Smooth muscle cell (in vitro differentiated cells): Measurements from ENCODE around the gene PCDHA4. TPM values are rescaled to one million over a fixed set of nuclear protein-coding genes. Genes with fewer than 3 reads are reported as not detected.
A peak's percentile ranks its signal among the peaks of the same experiment; 100 is the strongest.
"Not testable (repeated sequence)": the region's sequence is repeated elsewhere in the genome, so short reads cannot be mapped to it uniquely, and the experiment has no call there.

ENCODE experiments used
- DNase-seq: peaks from one replicate; lab custom pipeline; 2025; ENCODE audit not compliant: unreplicated experiment; lab: John Stamatoyannopoulos, UW
- H2AFZ ChIP-seq: fragments of 200-600 bp; sonication (generic); 2 replicates; pipeline ENCODE4 v1.6.0; 2016; ENCODE audit warnings: antibody characterized with exemption, low read depth, mild to moderate bottlenecking
- H3F3A ChIP-seq: fragments of 200-600 bp; sonication (generic); 2 replicates; pipeline ENCODE4 v1.6.0; 2017; ENCODE audit warnings: antibody characterized with exemption, low read depth
- H3K27ac ChIP-seq: fragments of 200-600 bp; sonication (generic); 2 replicates; pipeline ENCODE4 v1.5.1; 2016; ENCODE audit warnings: low read depth, mild to moderate bottlenecking
- H3K27me3 ChIP-seq: fragments of 200-600 bp; sonication (generic); 2 replicates; pipeline ENCODE4 v1.6.1; 2016; ENCODE audit warnings: low read depth, mild to moderate bottlenecking
- H3K36me3 ChIP-seq: fragments of 200-600 bp; sonication (generic); 2 replicates; pipeline ENCODE4 v1.5.1; 2016; ENCODE audit warnings: low read depth
- H3K4me1 ChIP-seq: fragments of 200-600 bp; sonication (generic); 2 replicates; pipeline ENCODE4 v1.5.1; 2016; ENCODE audit warnings: low read depth
- H3K4me2 ChIP-seq: fragments of 200-600 bp; sonication (generic); 2 replicates; pipeline ENCODE4 v1.6.0; 2016; ENCODE audit warnings: mild to moderate bottlenecking
- H3K4me3 ChIP-seq: fragments of 200-600 bp; sonication (generic); 2 replicates; pipeline ENCODE4 v1.5.1; 2016; ENCODE audit warnings: mild to moderate bottlenecking
- H3K79me2 ChIP-seq: fragments of 200-600 bp; sonication (generic); 2 replicates; pipeline ENCODE4 v1.6.0; 2016; ENCODE audit warnings: low read depth, mild to moderate bottlenecking
- H3K9ac ChIP-seq: fragments of 200-600 bp; sonication (generic); 2 replicates; pipeline ENCODE4 v1.6.0; 2016; ENCODE audit warnings: low read depth
- H3K9me3 ChIP-seq: fragments of 200-600 bp; sonication (generic); replicated peaks from 2 replicates; pipeline ENCODE4 v1.5.1; 2016; ENCODE audit warnings: low read depth
- H4K20me1 ChIP-seq: fragments of 200-600 bp; sonication (generic); 2 replicates; pipeline ENCODE4 v1.6.0; 2016; ENCODE audit warnings: low read depth
- CTCF ChIP-seq: fragments of 200-600 bp; sonication (generic); IDR thresholded peaks from 2 replicates; pipeline ENCODE4 v1.5.1; 2017; ENCODE audit warnings: borderline replicate concordance, mild to moderate bottlenecking, antibody characterized with exemption; ENCODE audit not compliant: insufficient read depth, poor library complexity, severe bottlenecking
- WGBS: methylation state at CpG from one replicate; pipeline ENCODE4 v1.1.7; 2016; ENCODE audit warnings: low lambda C conversion rate; 5-methylcytosine and 5-hydroxymethylcytosine counted together
- polyA plus RNA-seq: library from polyadenylated mRNA; unstranded; fragments of >200 nt; fragmentation: Nextera tagmentation; extraction: Ambion mirVana; gene quantifications from 2 replicates; pipeline ENCODE4 v1.2.1, GENCODE V29; 2016
- total RNA-seq: library from RNA; depleted of rRNA; stranded (reverse); fragments of >200 nt; gene quantifications from 2 replicates; pipeline ENCODE4 v1.2.3, GENCODE V29; 2014

Gene PCDHA4
- total and polyA plus RNA-seq, 2 experiments from 2014 or later, result 4.1 to 7.1 TPM

GRCh38 chr5:140828362-140828737 lies 21.5 kb downstream of the PCDHA4 start:
- Histone ChIP-seq H3K9me3 (no peaks in the 10 kb centered on the region), H3K27me3 (no peaks in the 10 kb centered on the region), H2AFZ (no peak overlapping the region), H3K27ac (no peak overlapping the region), H3K79me2 (no peaks in the 10 kb centered on the region), H3K9ac (no peak overlapping the region), H3K4me2 (no peak overlapping the region), H3K36me3 (no peaks in the 10 kb centered on the region), H3F3A (no peaks in the 10 kb centered on the region), H3K4me3 (no peak overlapping the region), H4K20me1 (no peaks in the 10 kb centered on the region), H3K4me1 (no peaks in the 10 kb centered on the region)
- no peak for DNase-seq
- 94% methylated on average over 18 of the region's 18 CpGs for WGBS
- TF ChIP-seq CTCF, result no peak

GRCh38 chr5:140829511-140830501 lies 22.9 kb downstream of the PCDHA4 start:
- not testable (repeated sequence) for H2AFZ ChIP-seq, H3K36me3 ChIP-seq, H3K27ac ChIP-seq, DNase-seq, H3F3A ChIP-seq, H3K9ac ChIP-seq, H4K20me1 ChIP-seq, H3K4me3 ChIP-seq, H3K27me3 ChIP-seq, H3K79me2 ChIP-seq, H3K4me2 ChIP-seq, H3K9me3 ChIP-seq, H3K4me1 ChIP-seq
- WGBS, result 99% methylated on average over 100 of the region's 106 CpGs

- Histone ChIP-seq H2AFZ (no peak within 1 kb of the TSS), H3K36me3 (no peaks in the 10 kb centered on the region), H3K79me2 (no peaks in the 10 kb centered on the region), H3K4me3 (peak within 1 kb of the TSS; percentile 15), H3K9me3 (no peaks in the 10 kb centered on the region), H3K27me3 (no peaks in the 10 kb centered on the region), H3K27ac (no peak within 1 kb of the TSS), H4K20me1 (no peaks in the 10 kb centered on the region), H3F3A (no peaks in the 10 kb centered on the region), H3K4me1 (no peaks in the 10 kb centered on the region), H3K9ac (no peak within 1 kb of the TSS), H3K4me2 (no peak within 1 kb of the TSS)
- no peak for DNase-seq
- 88% methylated on average over 8 of the region's 8 CpGs for WGBS
- TF ChIP-seq CTCF, result no peak
Observed at GRCh38 chr5:140833993-140834392, 27.1 kb downstream of the PCDHA4 start, which contains the start of gene PCDHA7. PCDHA7 (plus strand) TSS chr5:140834269; CDS start chr5:140834384, 115 bp downstream.

- H3F3A ChIP-seq, H3K27ac ChIP-seq, H3K9me3 ChIP-seq, H3K36me3 ChIP-seq, H3K27me3 ChIP-seq, H3K4me2 ChIP-seq, H2AFZ ChIP-seq, H4K20me1 ChIP-seq, H3K9ac ChIP-seq, H3K4me1 ChIP-seq, H3K79me2 ChIP-seq, DNase-seq: not testable (repeated sequence)
- WGBS, result 80% methylated on average over 29 of the region's 38 CpGs
- H3K4me3 ChIP-seq, result peak overlapping the region; percentile 15
Observed at GRCh38 chr5:140834439-140835008, 27.7 kb downstream of the PCDHA4 start.
